ENCODE results near the gene ERO1B. TPM values are rescaled to one million over a fixed set of nuclear protein-coding genes. Genes with fewer than 3 reads are reported as not detected.

Gene ERO1B
- total RNA-seq, 2 experiments from 2014 or later = 7.0 to 11.0 TPM

- intact Hi-C loops (cut with micrococcal nuclease; ENCODE audit: unreplicated experiment) = no loop called here
- no peaks in the 10 kb centered on the region for H3K9me3 ChIP-seq (ENCODE audit: low read length)
- no peak overlapping the region for H3K4me2 ChIP-seq (ENCODE audit: low read length)
- no peak for DNase-seq (ENCODE audit: low spot score)
- ChIA-PET POLR2A (interaction anchor here (0.7 kb wide), 1 partner anchor 9 kb away, joined by 3 read pairs; no protein-coding TSS in a partner anchor), CTCF (ENCODE audit: unreplicated experiment) (no interaction called here)
- no TSS peak for BruUV-seq (replicated peaks)
- H3K79me2 ChIP-seq (ENCODE audit: insufficient read depth, low read depth, low read length) = no peaks in the 10 kb centered on the region
- no peaks in the 10 kb centered on the region for H3K4me1 ChIP-seq (ENCODE audit: insufficient read depth, low read length, poor library complexity, severe bottlenecking)
- H3K27ac ChIP-seq (ENCODE audit: low read depth, low read length, poor library complexity, severe bottlenecking) = no peak overlapping the region
- no peaks in the 10 kb centered on the region; the same call in 1 of the 2 replicates for H4K20me1 ChIP-seq (ENCODE audit: insufficient read depth, low read length)
- H2AFZ ChIP-seq (ENCODE audit: low read length) = no peak overlapping the region
- TF ChIP-seq EZH2phosphoT487 (IDR thresholded peaks at IDR 0.05; ENCODE audit: borderline replicate concordance, low read depth, low read length) (no peak), CTCF (conservative IDR thresholded peaks at IDR 0.05; ENCODE audit: low read length) (no peak)
- H3K36me3 ChIP-seq (ENCODE audit: insufficient read depth, low read length) = 0 out of 2 replicates have a peak, but pooled peaks cover 5% of the 10 kb centered on the region
- H3K9me2 ChIP-seq (ENCODE audit: insufficient read depth, low read length) = no peaks in the 10 kb centered on the region
- no peak overlapping the region for H3K4me3 ChIP-seq (ENCODE audit: low read depth, low read length, poor library complexity, severe bottlenecking)
These were observed 53.3 kb downstream of the ERO1B start for GRCh38 chr1:236228411-236228810.

- no peak for DNase-seq (ENCODE audit: low spot score)
- H2AFZ ChIP-seq (ENCODE audit: low read length) = no peak overlapping the region
- H3K79me2 ChIP-seq (ENCODE audit: insufficient read depth, low read depth, low read length) = no peaks in the 10 kb centered on the region
- H3K4me2 ChIP-seq (ENCODE audit: low read length) = no peak overlapping the region
- no peaks in the 10 kb centered on the region for H3K4me1 ChIP-seq (ENCODE audit: insufficient read depth, low read length, poor library complexity, severe bottlenecking)
- no peaks in the 10 kb centered on the region; the same call in 1 of the 2 replicates for H4K20me1 ChIP-seq (ENCODE audit: insufficient read depth, low read length)
- no peak for TF ChIP-seq EZH2phosphoT487 (IDR thresholded peaks at IDR 0.05; ENCODE audit: borderline replicate concordance, low read depth, low read length)
- TF ChIP-seq CTCF (conservative IDR thresholded peaks at IDR 0.05; ENCODE audit: low read length) = no peak
- ChIA-PET CTCF (ENCODE audit: unreplicated experiment) (no interaction called here), POLR2A (no interaction called here)
- H3K4me3 ChIP-seq (ENCODE audit: low read depth, low read length, poor library complexity, severe bottlenecking) = no peak overlapping the region
- H3K36me3 ChIP-seq (ENCODE audit: insufficient read depth, low read length) = peaks cover 8% of the 10 kb centered on the region
- intact Hi-C loops (cut with micrococcal nuclease; ENCODE audit: unreplicated experiment) = no loop called here
- no peaks in the 10 kb centered on the region for H3K9me2 ChIP-seq (ENCODE audit: insufficient read depth, low read length)
- H3K9me3 ChIP-seq (ENCODE audit: low read length) = no peaks in the 10 kb centered on the region
- no TSS peak for BruUV-seq (replicated peaks)
- no peak overlapping the region for H3K27ac ChIP-seq (ENCODE audit: low read depth, low read length, poor library complexity, severe bottlenecking)
These were observed 59.1 kb downstream of the ERO1B start for GRCh38 chr1:236222632-236223031.

GRCh38 chr1:236220473-236220872, 61.3 kb downstream of the ERO1B start:
- Histone ChIP-seq H2AFZ (ENCODE audit: low read length) (no peak overlapping the region), H3K4me3 (ENCODE audit: low read depth, low read length, poor library complexity, severe bottlenecking) (no peak overlapping the region), H3K4me1 (ENCODE audit: insufficient read depth, low read length, poor library complexity, severe bottlenecking) (no peaks in the 10 kb centered on the region), H3K9me3 (ENCODE audit: low read length) (no peaks in the 10 kb centered on the region), H3K36me3 (ENCODE audit: insufficient read depth, low read length) (peaks cover 8% of the 10 kb centered on the region), H3K27ac (ENCODE audit: low read depth, low read length, poor library complexity, severe bottlenecking) (no peak overlapping the region), H4K20me1 (ENCODE audit: insufficient read depth, low read length) (no peaks in the 10 kb centered on the region), H3K4me2 (ENCODE audit: low read length) (no peak overlapping the region), H3K9me2 (ENCODE audit: insufficient read depth, low read length) (no peaks in the 10 kb centered on the region), H3K79me2 (ENCODE audit: insufficient read depth, low read depth, low read length) (no peaks in the 10 kb centered on the region)
- TF ChIP-seq CTCF (conservative IDR thresholded peaks at IDR 0.05; ENCODE audit: low read length) (no peak), EZH2phosphoT487 (IDR thresholded peaks at IDR 0.05; ENCODE audit: borderline replicate concordance, low read depth, low read length) (no peak)
- intact Hi-C loops (cut with micrococcal nuclease; ENCODE audit: unreplicated experiment) = no loop called here
- ChIA-PET POLR2A (interaction anchor here (1.2 kb wide), 1 partner anchor 39 kb away, joined by 6 read pairs; no protein-coding TSS in a partner anchor), CTCF (ENCODE audit: unreplicated experiment) (no interaction called here)
- BruUV-seq (replicated peaks) = no TSS peak
- no peak for DNase-seq (ENCODE audit: low spot score)

All from OCI-LY7 (cell line).